Uterus (tissue), 4 donors: ENCODE results near the gene MAP3K3. TPM values are rescaled to one million over a fixed set of nuclear protein-coding genes. Genes with fewer than 3 reads are reported as not detected.

Experiments used
- DNase-seq, 2 donors: peaks; one replicate each; pipeline ENCODE4 v3.0.0-alpha.2; 2019 to 2020
- H3K27ac ChIP-seq, 2 donors: fragments of 200-600 bp; sonication (generic); 1 replicate in 1 of 2; 2 replicates in 1 of 2; pipeline ENCODE4 v1.5.1; 2016 to 2018
- H3K27me3 ChIP-seq, 2 donors: fragments of 200-600 bp; sonication (generic); one replicate each; pipeline ENCODE4 v1.5.1; 2018 to 2019; ENCODE audit warnings: control low read depth in 1 of 2
- H3K36me3 ChIP-seq, 2 donors: fragments of 200-600 bp; sonication (generic); one replicate each; pipeline ENCODE4 v1.5.1; 2019; ENCODE audit warnings: control low read depth in 1 of 2
- H3K4me1 ChIP-seq, 2 donors: fragments of 200-600 bp; sonication (generic); one replicate each; pipeline ENCODE4 v1.5.1; 2018 to 2019; ENCODE audit warnings: control low read depth in 1 of 2
- H3K4me3 ChIP-seq, 2 donors: fragments of 200-600 bp; sonication (generic); 1 replicate in 1 of 2; 2 replicates in 1 of 2; pipeline ENCODE4 v1.5.1; 2018 to 2019; ENCODE audit warnings: mild to moderate bottlenecking in 1 of 2
- H3K9me3 ChIP-seq, 2 donors: fragments of 200-600 bp; sonication (generic); one replicate each; pipeline ENCODE4 v1.5.1; 2019; ENCODE audit warnings: control low read depth in 1 of 2
- POLR2A ChIP-seq, 2 donors: fragments of 450-650 bp; IDR thresholded peaks; one replicate each; pipeline ENCODE4 v1.6.1; 2016; ENCODE audit warnings: antibody characterized with exemption in 2 of 2, mild to moderate bottlenecking in 1 of 2, moderate library complexity in 1 of 2
- intact Hi-C: fragments of 100-400 bp; cut with DNase I; formaldehyde crosslinking; loops from one replicate; pipeline ENCODE4 v1.15.1; 2023; ENCODE audit warnings: low total_unique reads
- total RNA-seq, 4 donors: library from RNA; depleted of rRNA in 3 of 4; stranded (reverse); fragments of >200 nt in 3 of 4; gene quantifications; one replicate each; pipeline versions ENCODE4 v1.1.0 to v1.2.4, GENCODE V29; 2014 to 2023
- TF ChIP-seq, protein P1 (sequence below), 4 experiments: fragments of 200-600 bp in 2 of 4; fragments of 450-650 bp in 2 of 4; sonication (generic) in 2 of 4; IDR thresholded peaks; one replicate each; pipeline ENCODE4 v1.5.1; 2016 to 2019; ENCODE audit warnings: antibody characterized with exemption in 4 of 4, mild to moderate bottlenecking in 2 of 4, moderate library complexity in 1 of 4
- donor health status: DM: yes; HTN: yes; CAD: no.

The MAP3K3 gene
- total RNA-seq, 4 donors from 2014 or later: 31.5 to 63.0 (median 56.3) TPM

DNA sequence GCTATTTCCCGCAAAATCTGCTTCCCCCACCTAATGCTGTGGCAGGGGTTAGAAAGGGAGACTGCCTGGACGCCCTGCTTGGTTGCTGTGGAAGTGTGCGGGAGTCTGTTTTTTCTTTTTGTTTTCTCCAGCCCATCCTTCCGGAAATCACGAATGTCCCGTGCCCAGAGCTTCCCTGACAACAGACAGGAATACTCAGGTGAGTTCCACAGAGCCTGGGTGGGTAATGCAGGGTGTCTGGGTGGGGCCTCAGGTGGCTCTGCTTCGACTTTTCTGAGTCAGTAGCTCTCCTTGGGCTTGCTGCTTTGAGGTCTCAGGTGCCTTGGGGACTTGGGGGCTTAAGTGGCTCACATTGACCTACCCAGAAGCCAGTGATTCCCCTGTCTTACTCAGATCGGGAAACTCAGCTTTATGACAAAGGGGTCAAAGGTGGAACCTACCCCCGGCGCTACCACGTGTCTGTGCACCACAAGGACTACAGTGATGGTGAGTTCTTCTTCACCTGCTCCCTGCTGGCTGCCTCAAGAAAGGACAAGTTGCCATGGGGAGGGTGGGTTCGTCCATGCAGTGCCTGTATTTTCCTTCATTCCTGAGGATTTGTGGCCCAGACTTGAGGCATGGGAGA is 66.3 kb downstream of the MAP3K3 start:
- H3K4me3 ChIP-seq: no peak overlapping the region
- intact Hi-C loops: no loop called here
- DNase-seq: no peak
- no peaks in the 10 kb centered on the region for H3K27me3 ChIP-seq
- no peak for TF ChIP-seq POLR2A (IDR thresholded peaks at IDR 0.05)
- TF ChIP-seq, protein P1, sequence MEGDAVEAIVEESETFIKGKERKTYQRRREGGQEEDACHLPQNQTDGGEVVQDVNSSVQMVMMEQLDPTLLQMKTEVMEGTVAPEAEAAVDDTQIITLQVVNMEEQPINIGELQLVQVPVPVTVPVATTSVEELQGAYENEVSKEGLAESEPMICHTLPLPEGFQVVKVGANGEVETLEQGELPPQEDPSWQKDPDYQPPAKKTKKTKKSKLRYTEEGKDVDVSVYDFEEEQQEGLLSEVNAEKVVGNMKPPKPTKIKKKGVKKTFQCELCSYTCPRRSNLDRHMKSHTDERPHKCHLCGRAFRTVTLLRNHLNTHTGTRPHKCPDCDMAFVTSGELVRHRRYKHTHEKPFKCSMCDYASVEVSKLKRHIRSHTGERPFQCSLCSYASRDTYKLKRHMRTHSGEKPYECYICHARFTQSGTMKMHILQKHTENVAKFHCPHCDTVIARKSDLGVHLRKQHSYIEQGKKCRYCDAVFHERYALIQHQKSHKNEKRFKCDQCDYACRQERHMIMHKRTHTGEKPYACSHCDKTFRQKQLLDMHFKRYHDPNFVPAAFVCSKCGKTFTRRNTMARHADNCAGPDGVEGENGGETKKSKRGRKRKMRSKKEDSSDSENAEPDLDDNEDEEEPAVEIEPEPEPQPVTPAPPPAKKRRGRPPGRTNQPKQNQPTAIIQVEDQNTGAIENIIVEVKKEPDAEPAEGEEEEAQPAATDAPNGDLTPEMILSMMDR (IDR thresholded peaks at IDR 0.05): no peak
- no peak overlapping the region for H3K27ac ChIP-seq
- peaks cover 0 to 10% of the 10 kb centered on the region in 2 donors for H3K4me1 ChIP-seq
- H3K9me3 ChIP-seq: no peaks in the 10 kb centered on the region
- H3K36me3 ChIP-seq: no peaks in the 10 kb centered on the region

DNA sequence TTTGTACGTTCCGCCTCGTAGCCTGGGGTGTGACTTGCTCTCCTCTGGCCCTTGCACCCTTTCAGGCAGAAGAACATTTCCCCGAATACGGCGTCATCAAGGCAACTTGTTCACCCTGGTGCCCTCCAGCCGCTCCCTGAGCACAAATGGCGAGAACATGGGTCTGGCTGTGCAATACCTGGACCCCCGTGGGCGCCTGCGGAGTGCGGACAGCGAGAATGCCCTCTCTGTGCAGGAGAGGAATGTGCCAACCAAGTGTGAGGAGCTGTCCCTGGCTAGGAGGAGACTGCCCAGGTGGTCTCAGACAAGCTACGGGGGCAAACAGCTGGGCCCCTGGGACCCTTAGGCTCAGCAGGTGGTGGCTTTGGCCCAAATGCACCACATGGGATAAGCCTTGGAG is 67.3 kb downstream of the MAP3K3 start:
- TF ChIP-seq, protein P1 (IDR thresholded peaks at IDR 0.05): no peak
- no peak for TF ChIP-seq POLR2A (IDR thresholded peaks at IDR 0.05)
- Histone ChIP-seq H3K27ac (no peak overlapping the region), H3K27me3 (no peaks in the 10 kb centered on the region), H3K9me3 (no peaks in the 10 kb centered on the region), H3K4me3 (no peak overlapping the region), H3K4me1 (peaks cover 0 to 2% of the 10 kb centered on the region in 2 donors), H3K36me3 (no peaks in the 10 kb centered on the region)
- no peak for DNase-seq
- intact Hi-C loops: no loop called here

DNA sequence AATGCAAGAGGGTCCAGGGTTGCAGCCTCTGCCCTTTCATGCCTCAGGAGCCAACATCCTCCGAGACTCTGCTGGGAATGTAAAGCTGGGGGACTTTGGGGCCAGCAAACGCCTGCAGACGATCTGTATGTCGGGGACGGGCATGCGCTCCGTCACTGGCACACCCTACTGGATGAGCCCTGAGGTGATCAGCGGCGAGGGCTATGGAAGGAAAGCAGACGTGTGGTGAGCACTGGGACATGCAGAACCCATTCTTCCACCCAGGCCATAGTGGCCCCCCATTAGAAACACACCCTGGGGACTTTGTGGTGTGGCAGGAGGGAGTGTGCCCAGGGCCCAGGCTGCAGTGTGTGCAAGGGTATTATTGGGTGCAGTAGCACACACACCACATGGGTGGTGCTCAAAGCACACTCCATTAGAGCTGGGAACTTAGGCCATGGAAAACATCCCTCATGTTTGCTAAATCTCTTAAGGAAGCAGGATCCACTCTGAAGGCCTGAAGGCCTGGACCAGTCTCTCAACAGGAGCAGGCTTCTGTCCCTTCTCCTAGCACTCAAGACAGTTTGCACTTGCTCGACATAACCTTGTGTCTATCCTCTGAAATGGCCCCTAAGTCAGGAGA is 70.1 kb downstream of the MAP3K3 start:
- intact Hi-C loops: no loop called here

DNA sequence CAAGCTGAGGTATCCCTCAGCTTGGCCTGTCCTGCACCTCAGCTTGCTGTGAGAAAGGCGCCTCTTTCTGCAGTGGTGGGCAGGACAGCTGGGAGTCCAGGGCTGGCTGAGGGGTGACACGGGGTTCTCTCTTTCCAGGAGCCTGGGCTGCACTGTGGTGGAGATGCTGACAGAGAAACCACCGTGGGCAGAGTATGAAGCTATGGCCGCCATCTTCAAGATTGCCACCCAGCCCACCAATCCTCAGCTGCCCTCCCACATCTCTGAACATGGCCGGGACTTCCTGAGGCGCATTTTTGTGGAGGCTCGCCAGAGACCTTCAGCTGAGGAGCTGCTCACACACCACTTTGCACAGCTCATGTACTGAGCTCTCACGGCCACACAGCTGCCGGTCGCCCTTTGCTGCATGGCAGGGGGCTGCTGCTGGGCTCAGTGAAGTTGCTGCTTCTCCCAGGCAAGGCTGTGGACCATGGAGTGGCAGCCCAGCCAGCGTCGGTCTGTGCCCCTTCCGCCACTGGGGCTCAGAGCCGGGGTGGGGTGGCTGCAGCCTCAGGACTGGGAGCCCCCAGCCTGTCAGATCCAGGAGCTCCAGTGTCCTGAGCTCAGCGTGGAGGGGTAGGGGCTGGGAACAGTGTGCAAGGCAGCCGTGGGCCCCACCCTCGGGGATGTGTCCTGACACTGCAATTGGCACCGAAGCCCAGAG is 71.3 kb downstream of the MAP3K3 start:
- H3K36me3 ChIP-seq: no peaks in the 10 kb centered on the region
- intact Hi-C loops: no loop called here
- TF ChIP-seq, protein P1 (IDR thresholded peaks at IDR 0.05): no peak
- no peak for TF ChIP-seq POLR2A (IDR thresholded peaks at IDR 0.05)
- H3K4me1 ChIP-seq: no peaks in the 10 kb centered on the region
- no peak for DNase-seq
- no peaks in the 10 kb centered on the region for H3K27me3 ChIP-seq
- no peak overlapping the region for H3K4me3 ChIP-seq
- no peak overlapping the region for H3K27ac ChIP-seq
- no peaks in the 10 kb centered on the region for H3K9me3 ChIP-seq

More for the DNA sequence above, 70.1 kb downstream of the MAP3K3 start:
- Histone ChIP-seq H3K27me3 (no peaks in the 10 kb centered on the region), H3K36me3 (no peaks in the 10 kb centered on the region), H3K4me3 (no peak overlapping the region), H3K27ac (no peak overlapping the region), H3K4me1 (no peaks in the 10 kb centered on the region), H3K9me3 (no peaks in the 10 kb centered on the region)
- no peak for TF ChIP-seq POLR2A (IDR thresholded peaks at IDR 0.05)
- TF ChIP-seq, protein P1 (IDR thresholded peaks at IDR 0.05): no peak
- no peak for DNase-seq
